DND-41 (cell line): ENCODE data around the gene RAVER2.
"Not testable (repeated sequence)": the region's sequence is repeated elsewhere in the genome, so short reads cannot be mapped to it uniquely, and the experiment has no call there.

ENCODE experiments used
- ATAC-seq: fragments of 200-7000 bp; cut with Tn5 transposase; 3 replicates; pipeline ENCODE4 v1.9.1; 2021; ENCODE audit warnings: low read depth; ENCODE audit not compliant: insufficient read depth
- DNase-seq: peaks from one replicate; pipeline ENCODE4 v3.0.0-alpha.2; 2020
- H2AFZ ChIP-seq: 2 replicates; pipeline ENCODE4 v1.6.0; 2012; ENCODE audit warnings: low read depth, low read length
- H3K27ac ChIP-seq: 2 replicates; pipeline ENCODE4 v1.5.1; 2012; ENCODE audit warnings: low read length, inconsistent platforms
- H3K27me3 ChIP-seq: fragments of 200-600 bp; sonication (generic); 2 replicates; pipeline ENCODE4 v1.6.0; 2012; ENCODE audit warnings: low read length, mild to moderate bottlenecking, inconsistent platforms; ENCODE audit not compliant: insufficient read depth, poor library complexity
- H3K36me3 ChIP-seq: 2 replicates; pipeline ENCODE4 v1.5.1; 2012; ENCODE audit warnings: low read length, inconsistent platforms; ENCODE audit not compliant: insufficient read depth
- H3K4me1 ChIP-seq: 2 replicates; pipeline ENCODE4 v1.5.1; 2012; ENCODE audit warnings: mild to moderate bottlenecking, low read length; ENCODE audit not compliant: insufficient read depth
- H3K4me2 ChIP-seq: 2 replicates; pipeline ENCODE4 v1.6.0; 2012; ENCODE audit warnings: mild to moderate bottlenecking, moderate library complexity, low read length, inconsistent platforms; ENCODE audit not compliant: insufficient read depth
- H3K4me3 ChIP-seq, 2 experiments: fragments of 200-600 bp in 1 of 2; shearing (Covaris generic) in 1 of 2; 2 replicates each; pipeline ENCODE4 v1.5.1; 2012 to 2016; ENCODE audit warnings: inconsistent platforms in 2 of 2, low read length in 2 of 2, mild to moderate bottlenecking in 2 of 2, low read depth in 1 of 2, moderate library complexity in 1 of 2
- H3K79me2 ChIP-seq: 2 replicates; pipeline ENCODE4 v1.6.0; 2012; ENCODE audit warnings: low read length, inconsistent platforms; ENCODE audit not compliant: insufficient read depth
- H3K9ac ChIP-seq: 2 replicates; pipeline ENCODE4 v1.6.0; 2012; ENCODE audit warnings: low read depth, mild to moderate bottlenecking, inconsistent platforms, low read length, moderate library complexity
- H3K9me3 ChIP-seq: 2 replicates; pipeline ENCODE4 v1.5.1; 2012; ENCODE audit warnings: low read length, moderate library complexity, mild to moderate bottlenecking, inconsistent platforms; ENCODE audit not compliant: insufficient read depth, severe bottlenecking
- H4K20me1 ChIP-seq: 2 replicates; pipeline ENCODE4 v1.6.0; 2012; ENCODE audit warnings: low read length; ENCODE audit not compliant: insufficient read depth
- EZH2 ChIP-seq: IDR thresholded peaks from 3 replicates; pipeline ENCODE4 v1.6.1; 2012; ENCODE audit warnings: borderline replicate concordance, low read depth, mild to moderate bottlenecking, moderate library complexity, low read length, inconsistent platforms; ENCODE audit not compliant: severe bottlenecking
- TF ChIP-seq, protein P1 (sequence below): IDR thresholded peaks from 2 replicates; pipeline ENCODE4 v1.5.1; 2012; ENCODE audit warnings: borderline replicate concordance, low read length, moderate library complexity, mild to moderate bottlenecking; ENCODE audit not compliant: poor library complexity, severe bottlenecking; ENCODE audit errors: extremely low read depth

The RAVER2 gene

GRCh38 chr1:64766429-64766828 lies 21.6 kb downstream of the RAVER2 start:
- no peaks in the 10 kb centered on the region for H3K79me2 ChIP-seq
- H4K20me1 ChIP-seq: no peaks in the 10 kb centered on the region
- H3K4me2 ChIP-seq: no peak overlapping the region
- H2AFZ ChIP-seq: no peak overlapping the region
- no peaks in the 10 kb centered on the region for H3K27me3 ChIP-seq
- H3K27ac ChIP-seq: no peak overlapping the region
- 0 out of 2 replicates have a peak, but pooled peaks cover 5% of the 10 kb centered on the region for H3K36me3 ChIP-seq
- no peak for TF ChIP-seq EZH2
- TF ChIP-seq, protein P1, sequence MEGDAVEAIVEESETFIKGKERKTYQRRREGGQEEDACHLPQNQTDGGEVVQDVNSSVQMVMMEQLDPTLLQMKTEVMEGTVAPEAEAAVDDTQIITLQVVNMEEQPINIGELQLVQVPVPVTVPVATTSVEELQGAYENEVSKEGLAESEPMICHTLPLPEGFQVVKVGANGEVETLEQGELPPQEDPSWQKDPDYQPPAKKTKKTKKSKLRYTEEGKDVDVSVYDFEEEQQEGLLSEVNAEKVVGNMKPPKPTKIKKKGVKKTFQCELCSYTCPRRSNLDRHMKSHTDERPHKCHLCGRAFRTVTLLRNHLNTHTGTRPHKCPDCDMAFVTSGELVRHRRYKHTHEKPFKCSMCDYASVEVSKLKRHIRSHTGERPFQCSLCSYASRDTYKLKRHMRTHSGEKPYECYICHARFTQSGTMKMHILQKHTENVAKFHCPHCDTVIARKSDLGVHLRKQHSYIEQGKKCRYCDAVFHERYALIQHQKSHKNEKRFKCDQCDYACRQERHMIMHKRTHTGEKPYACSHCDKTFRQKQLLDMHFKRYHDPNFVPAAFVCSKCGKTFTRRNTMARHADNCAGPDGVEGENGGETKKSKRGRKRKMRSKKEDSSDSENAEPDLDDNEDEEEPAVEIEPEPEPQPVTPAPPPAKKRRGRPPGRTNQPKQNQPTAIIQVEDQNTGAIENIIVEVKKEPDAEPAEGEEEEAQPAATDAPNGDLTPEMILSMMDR: no peak
- DNase-seq: no peak
- no peak overlapping the region for H3K4me3 ChIP-seq
- no peak overlapping the region for H3K9ac ChIP-seq
- H3K4me1 ChIP-seq: no peaks in the 10 kb centered on the region
- ATAC-seq: no peak
- peaks cover 9% of the 10 kb centered on the region for H3K9me3 ChIP-seq

DNA sequence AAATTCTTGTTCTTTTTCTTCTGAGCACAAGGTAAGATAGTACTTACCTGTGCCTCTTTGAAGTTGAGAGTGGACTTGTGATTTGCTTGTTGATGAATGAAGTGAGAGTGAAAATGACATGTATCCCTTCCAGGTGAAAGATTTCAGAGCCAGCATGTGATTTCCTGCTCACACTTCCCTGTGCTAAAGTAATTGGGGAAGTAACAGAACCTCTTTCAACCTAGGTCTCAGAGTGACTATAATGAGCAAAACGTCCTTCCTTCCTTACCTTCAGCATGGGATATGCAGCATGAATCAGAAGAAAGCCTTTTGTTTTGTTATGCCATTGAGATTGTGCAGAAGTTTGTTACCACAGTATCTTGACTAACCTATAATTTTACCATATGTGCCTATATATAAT lies 24.6 kb downstream of the RAVER2 start:
- DNase-seq: no peak

DNA sequence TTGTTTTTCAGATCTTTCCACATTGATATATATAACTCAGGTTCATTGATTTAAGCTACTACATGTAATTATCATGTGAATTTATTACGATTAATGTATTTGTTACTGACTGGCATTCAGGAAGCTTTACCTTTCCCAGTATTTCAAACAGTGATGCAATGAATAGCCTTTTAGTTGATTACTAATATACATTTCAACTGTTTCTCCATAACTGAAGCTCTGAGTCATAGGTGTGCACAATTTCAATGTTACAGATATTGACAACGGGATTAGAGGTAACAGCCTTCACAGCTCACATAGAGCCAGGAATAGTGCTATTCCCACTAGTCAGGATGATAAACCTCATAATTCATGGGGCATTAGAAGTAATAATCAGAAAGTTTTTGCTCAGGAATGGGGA lies 25.1 kb downstream of the RAVER2 start:
- no peak for ATAC-seq
- peaks cover 9% of the 10 kb centered on the region for H3K9me3 ChIP-seq

More for the DNA sequence above, 24.6 kb downstream of the RAVER2 start:
- Histone ChIP-seq H3K4me1 (no peaks in the 10 kb centered on the region), H3K4me2 (no peak overlapping the region), H3K9ac (no peak overlapping the region), H2AFZ (no peak overlapping the region), H3K36me3 (0 out of 2 replicates have a peak, but pooled peaks cover 5% of the 10 kb centered on the region), H3K4me3 (no peak overlapping the region), H3K9me3 (peaks cover 9% of the 10 kb centered on the region), H3K79me2 (no peaks in the 10 kb centered on the region), H3K27me3 (no peaks in the 10 kb centered on the region), H3K27ac (no peak overlapping the region), H4K20me1 (no peaks in the 10 kb centered on the region)
- no peak for TF ChIP-seq EZH2
- TF ChIP-seq, protein P1: no peak
- no peak for ATAC-seq

DNA sequence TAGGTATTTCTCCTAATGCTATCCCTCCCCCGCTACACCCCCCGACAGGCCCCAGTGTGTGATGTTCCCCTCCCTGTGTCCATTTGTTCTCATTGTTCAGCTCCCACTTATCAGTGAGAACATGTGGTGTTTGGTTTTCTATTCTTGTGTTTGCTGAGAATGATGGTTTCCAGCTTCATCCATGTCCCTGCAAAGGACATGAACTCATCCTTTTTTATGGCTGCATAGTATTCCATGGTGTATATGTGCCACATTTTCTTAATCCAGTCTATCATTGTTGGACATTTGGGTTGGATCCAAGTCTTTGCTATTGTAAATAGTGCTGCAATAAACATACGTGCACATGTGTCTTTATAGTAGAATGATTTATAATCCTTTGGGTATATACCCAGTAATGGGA lies 28.4 kb downstream of the RAVER2 start:
- H2AFZ ChIP-seq, H3K9me3 ChIP-seq: not testable (repeated sequence)

More for the DNA sequence above, 25.1 kb downstream of the RAVER2 start:
- Histone ChIP-seq H3K4me3 (no peak overlapping the region), H2AFZ (no peak overlapping the region), H3K27me3 (no peaks in the 10 kb centered on the region), H3K4me2 (no peak overlapping the region), H3K36me3 (0 out of 2 replicates have a peak, but pooled peaks cover 5% of the 10 kb centered on the region), H3K79me2 (no peaks in the 10 kb centered on the region), H3K27ac (no peak overlapping the region), H4K20me1 (no peaks in the 10 kb centered on the region), H3K4me1 (no peaks in the 10 kb centered on the region), H3K9ac (no peak overlapping the region)
- DNase-seq: no peak
- no peak for TF ChIP-seq EZH2
- TF ChIP-seq, protein P1: no peak

More for the DNA sequence above, 28.4 kb downstream of the RAVER2 start:
- not testable (repeated sequence) for H3K27ac ChIP-seq, DNase-seq, H3K79me2 ChIP-seq, H3K4me3 ChIP-seq, H3K4me2 ChIP-seq, H3K36me3 ChIP-seq, H4K20me1 ChIP-seq, ATAC-seq, H3K4me1 ChIP-seq, H3K9ac ChIP-seq, H3K27me3 ChIP-seq
